GM21723 (cell line): ENCODE measurements around the gene CEACAM5.
"Not testable (repeated sequence)": the region's sequence is repeated elsewhere in the genome, so short reads cannot be mapped to it uniquely, and the experiment has no call there.

Experiments
- ATAC-seq: cut with Tn5 transposase; IDR thresholded peaks from one replicate; pipeline ENCODE4 v1.9.1; 2021; ENCODE audit warnings: mild to moderate bottlenecking, moderate library complexity; ENCODE audit not compliant: unreplicated experiment

The CEACAM5 gene

GRCh38 chr19:41699968-41700323, 8.5 kb upstream of the CEACAM5 start:
- no peak for ATAC-seq

DNA sequence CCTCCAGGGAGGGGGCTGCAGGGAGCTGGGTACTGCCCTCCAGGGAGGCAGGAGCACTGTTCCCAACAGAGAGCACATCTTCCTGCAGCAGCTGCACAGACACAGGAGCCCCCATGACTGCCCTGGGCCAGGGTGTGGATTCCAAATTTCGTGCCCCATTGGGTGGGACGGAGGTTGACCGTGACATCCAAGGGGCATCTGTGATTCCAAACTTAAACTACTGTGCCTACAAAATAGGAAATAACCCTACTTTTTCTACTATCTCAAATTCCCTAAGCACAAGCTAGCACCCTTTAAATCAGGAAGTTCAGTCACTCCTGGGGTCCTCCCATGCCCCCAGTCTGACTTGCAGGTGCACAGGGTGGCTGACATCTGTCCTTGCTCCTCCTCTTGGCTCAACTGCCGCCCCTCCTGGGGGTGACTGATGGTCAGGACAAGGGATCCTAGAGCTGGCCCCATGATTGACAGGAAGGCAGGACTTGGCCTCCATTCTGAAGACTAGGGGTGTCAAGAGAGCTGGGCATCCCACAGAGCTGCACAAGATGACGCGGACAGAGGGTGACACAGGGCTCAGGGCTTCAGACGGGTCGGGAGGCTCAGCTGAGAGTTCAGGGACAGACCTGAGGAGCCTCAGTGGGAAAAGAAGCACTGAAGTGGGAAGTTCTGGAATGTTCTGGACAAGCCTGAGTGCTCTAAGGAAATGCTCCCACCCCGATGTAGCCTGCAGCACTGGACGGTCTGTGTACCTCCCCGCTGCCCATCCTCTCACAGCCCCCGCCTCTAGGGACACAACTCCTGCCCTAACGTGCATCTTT, 7.8 kb upstream of the CEACAM5 start:
- no peak for ATAC-seq

DNA sequence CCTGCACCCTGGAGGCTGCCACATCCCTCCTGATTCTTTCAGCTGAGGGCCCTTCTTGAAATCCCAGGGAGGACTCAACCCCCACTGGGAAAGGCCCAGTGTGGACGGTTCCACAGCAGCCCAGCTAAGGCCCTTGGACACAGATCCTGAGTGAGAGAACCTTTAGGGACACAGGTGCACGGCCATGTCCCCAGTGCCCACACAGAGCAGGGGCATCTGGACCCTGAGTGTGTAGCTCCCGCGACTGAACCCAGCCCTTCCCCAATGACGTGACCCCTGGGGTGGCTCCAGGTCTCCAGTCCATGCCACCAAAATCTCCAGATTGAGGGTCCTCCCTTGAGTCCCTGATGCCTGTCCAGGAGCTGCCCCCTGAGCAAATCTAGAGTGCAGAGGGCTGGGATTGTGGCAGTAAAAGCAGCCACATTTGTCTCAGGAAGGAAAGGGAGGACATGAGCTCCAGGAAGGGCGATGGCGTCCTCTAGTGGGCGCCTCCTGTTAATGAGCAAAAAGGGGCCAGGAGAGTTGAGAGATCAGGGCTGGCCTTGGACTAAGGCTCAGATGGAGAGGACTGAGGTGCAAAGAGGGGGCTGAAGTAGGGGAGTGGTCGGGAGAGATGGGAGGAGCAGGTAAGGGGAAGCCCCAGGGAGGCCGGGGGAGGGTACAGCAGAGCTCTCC, 6.9 kb upstream of the CEACAM5 start:
- no peak for ATAC-seq

DNA sequence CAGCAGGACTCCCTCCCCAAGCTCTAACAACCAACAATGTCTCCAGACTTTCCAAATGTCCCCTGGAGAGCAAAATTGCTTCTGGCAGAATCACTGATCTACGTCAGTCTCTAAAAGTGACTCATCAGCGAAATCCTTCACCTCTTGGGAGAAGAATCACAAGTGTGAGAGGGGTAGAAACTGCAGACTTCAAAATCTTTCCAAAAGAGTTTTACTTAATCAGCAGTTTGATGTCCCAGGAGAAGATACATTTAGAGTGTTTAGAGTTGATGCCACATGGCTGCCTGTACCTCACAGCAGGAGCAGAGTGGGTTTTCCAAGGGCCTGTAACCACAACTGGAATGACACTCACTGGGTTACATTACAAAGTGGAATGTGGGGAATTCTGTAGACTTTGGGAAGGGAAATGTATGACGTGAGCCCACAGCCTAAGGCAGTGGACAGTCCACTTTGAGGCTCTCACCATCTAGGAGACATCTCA, 6.2 kb upstream of the CEACAM5 start:
- ATAC-seq, result no peak

GRCh38 chr19:41703602-41704293, 4.7 kb upstream of the CEACAM5 start:
- ATAC-seq, result no peak

DNA sequence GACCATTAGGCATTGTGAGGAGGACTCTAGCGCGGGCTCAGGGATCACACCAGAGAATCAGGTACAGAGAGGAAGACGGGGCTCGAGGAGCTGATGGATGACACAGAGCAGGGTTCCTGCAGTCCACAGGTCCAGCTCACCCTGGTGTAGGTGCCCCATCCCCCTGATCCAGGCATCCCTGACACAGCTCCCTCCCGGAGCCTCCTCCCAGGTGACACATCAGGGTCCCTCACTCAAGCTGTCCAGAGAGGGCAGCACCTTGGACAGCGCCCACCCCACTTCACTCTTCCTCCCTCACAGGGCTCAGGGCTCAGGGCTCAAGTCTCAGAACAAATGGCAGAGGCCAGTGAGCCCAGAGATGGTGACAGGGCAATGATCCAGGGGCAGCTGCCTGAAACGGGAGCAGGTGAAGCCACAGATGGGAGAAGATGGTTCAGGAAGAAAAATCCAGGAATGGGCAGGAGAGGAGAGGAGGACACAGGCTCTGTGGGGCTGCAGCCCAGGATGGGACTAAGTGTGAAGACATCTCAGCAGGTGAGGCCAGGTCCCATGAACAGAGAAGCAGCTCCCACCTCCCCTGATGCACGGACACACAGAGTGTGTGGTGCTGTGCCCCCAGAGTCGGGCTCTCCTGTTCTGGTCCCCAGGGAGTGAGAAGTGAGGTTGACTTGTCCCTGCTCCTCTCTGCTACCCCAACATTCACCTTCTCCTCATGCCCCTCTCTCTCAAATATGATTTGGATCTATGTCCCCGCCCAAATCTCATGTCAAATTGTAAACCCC, 2.8 kb upstream of the CEACAM5 start:
- ATAC-seq, result no peak

DNA sequence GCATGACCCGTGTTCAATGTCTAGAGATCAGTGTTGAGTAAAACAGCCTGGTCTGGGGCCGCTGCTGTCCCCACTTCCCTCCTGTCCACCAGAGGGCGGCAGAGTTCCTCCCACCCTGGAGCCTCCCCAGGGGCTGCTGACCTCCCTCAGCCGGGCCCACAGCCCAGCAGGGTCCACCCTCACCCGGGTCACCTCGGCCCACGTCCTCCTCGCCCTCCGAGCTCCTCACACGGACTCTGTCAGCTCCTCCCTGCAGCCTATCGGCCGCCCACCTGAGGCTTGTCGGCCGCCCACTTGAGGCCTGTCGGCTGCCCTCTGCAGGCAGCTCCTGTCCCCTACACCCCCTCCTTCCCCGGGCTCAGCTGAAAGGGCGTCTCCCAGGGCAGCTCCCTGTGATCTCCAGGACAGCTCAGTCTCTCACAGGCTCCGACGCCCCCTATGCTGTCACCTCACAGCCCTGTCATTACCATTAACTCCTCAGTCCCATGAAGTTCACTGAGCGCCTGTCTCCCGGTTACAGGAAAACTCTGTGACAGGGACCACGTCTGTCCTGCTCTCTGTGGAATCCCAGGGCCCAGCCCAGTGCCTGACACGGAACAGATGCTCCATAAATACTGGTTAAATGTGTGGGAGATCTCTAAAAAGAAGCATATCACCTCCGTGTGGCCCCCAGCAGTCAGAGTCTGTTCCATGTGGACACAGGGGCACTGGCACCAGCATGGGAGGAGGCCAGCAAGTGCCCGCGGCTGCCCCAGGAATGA, 1.5 kb upstream of the CEACAM5 start:
- ATAC-seq, result no peak

DNA sequence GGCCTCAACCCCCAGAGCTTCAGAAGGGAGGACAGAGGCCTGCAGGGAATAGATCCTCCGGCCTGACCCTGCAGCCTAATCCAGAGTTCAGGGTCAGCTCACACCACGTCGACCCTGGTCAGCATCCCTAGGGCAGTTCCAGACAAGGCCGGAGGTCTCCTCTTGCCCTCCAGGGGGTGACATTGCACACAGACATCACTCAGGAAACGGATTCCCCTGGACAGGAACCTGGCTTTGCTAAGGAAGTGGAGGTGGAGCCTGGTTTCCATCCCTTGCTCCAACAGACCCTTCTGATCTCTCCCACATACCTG, 969 bp upstream of the CEACAM5 start:
- ATAC-seq, result no peak

DNA sequence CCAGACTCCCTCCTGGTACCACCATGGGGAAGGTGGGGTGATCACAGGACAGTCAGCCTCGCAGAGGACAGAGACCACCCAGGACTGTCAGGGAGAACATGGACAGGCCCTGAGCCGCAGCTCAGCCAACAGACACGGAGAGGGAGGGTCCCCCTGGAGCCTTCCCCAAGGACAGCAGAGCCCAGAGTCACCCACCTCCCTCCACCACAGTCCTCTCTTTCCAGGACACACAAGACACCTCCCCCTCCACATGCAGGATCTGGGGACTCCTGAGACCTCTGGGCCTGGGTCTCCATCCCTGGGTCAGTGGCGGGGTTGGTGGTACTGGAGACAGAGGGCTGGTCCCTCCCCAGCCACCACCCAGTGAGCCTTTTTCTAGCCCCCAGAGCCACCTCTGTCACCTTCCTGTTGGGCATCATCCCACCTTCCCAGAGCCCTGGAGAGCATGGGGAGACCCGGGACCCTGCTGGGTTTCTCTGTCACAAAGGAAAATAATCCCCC, 505 bp upstream of the CEACAM5 start:
- no peak for ATAC-seq

DNA sequence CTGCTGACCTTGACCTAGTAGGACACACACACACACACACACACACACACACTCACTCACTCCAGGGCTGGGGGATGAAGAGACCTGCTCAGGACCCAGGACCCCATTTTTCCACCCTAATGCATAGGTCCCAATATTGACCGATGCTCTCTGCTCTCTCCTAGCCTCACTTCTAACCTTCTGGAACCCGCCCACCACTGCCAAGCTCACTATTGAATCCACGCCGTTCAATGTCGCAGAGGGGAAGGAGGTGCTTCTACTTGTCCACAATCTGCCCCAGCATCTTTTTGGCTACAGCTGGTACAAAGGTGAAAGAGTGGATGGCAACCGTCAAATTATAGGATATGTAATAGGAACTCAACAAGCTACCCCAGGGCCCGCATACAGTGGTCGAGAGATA, 1.1 kb downstream of the CEACAM5 start:
- not testable (repeated sequence) for ATAC-seq

DNA sequence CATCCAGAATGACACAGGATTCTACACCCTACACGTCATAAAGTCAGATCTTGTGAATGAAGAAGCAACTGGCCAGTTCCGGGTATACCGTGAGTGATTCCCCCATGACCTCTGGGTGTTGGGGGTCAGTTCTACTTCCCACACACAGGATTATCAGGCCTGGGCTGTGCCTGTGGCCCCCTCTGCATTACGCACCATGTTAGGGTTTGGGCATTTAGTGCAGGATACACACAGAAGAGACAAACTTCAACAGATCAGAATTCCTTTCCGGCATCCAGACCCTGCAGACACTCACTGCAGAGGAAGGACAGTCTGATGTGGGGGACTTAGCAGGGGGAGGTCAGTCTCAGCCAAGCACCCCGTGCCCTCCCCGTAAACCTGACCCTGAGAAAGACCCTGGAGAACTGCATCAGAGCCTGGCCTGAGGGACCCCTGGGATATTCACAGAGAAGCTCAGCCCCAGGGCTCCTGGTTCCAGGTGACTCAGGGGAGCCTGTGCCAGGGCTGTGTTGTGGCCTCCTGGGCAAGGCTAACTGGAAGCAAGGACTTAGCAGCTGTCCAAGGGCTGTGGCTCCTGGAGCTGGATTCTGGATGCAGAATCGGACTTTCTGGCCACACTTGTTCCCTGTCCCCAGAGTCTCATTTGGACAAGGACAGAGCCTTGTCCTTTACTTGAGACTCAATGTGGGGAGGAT, 1.7 kb downstream of the CEACAM5 start:
- no peak for ATAC-seq

- ATAC-seq, result no peak
These were observed 3.2 kb downstream of the CEACAM5 start for GRCh38 chr19:41711376-41712261.

- no peak for ATAC-seq
These were observed 6.2 kb downstream of the CEACAM5 start for GRCh38 chr19:41714598-41714997.

- no peak for ATAC-seq
These were observed 10.3 kb downstream of the CEACAM5 start for GRCh38 chr19:41718761-41719160.

- ATAC-seq, result no peak
These were observed 11.7 kb downstream of the CEACAM5 start for GRCh38 chr19:41720103-41720502.

GRCh38 chr19:41726493-41726892, 18.1 kb downstream of the CEACAM5 start:
- no peak for ATAC-seq

GRCh38 chr19:41734156-41734555, 25.7 kb downstream of the CEACAM5 start:
- no peak for ATAC-seq

- ATAC-seq, result no peak
These were observed 26.2 kb downstream of the CEACAM5 start for GRCh38 chr19:41734585-41734984.
